ENCODE measurements around the gene COL28A1. TPM values are rescaled to one million over a fixed set of nuclear protein-coding genes. Genes with fewer than 3 reads are reported as not detected.

COL28A1 gene
- polyA plus RNA-seq, 3 donors = not detected

DNA sequence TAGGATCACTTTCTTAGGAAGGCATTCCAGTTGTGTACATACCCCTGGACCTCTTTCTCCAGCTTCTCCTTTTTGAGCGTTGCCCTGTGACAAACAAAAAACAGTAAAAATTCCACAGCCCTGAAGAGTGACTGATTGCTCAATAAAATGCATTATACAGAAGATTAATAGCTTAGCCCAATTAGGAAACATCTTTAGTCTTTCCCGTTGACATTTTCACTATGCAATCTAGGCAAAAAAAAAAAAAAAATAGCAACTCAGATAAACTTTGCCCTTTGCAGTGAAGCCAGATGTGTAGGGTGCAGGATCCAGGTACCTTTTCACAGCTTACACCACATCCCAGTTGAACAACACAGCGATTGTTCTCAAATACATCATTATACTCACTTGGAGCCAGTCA lies 17.9 kb downstream of the COL28A1 start:
- Histone ChIP-seq H3K9ac (ENCODE audit: insufficient read depth, low read length, poor library complexity, severe bottlenecking) (no peak overlapping the region), H4K20me1 (ENCODE audit: insufficient read depth, low read length) (no peaks in the 10 kb centered on the region), H3K36me3 (replicated peaks in 1 of 2; ENCODE audit: control insufficient read depth in 1 of 2, insufficient read depth in 2 of 2, low read length in 2 of 2) (no peaks in the 10 kb centered on the region), H3K4me3 (replicated peaks in 1 of 3; ENCODE audit: low read depth in 2 of 3, low read length in 3 of 3) (no peak overlapping the region), H3K27me3 (ENCODE audit: control insufficient read depth in 2 of 2, insufficient read depth in 2 of 2, low read length in 2 of 2) (no peaks in the 10 kb centered on the region), H3K79me2 (ENCODE audit: insufficient read depth, low read length) (no peaks in the 10 kb centered on the region), H3K27ac (ENCODE audit: low read depth in 1 of 2, low read length in 2 of 2) (no peak overlapping the region), H2AFZ (ENCODE audit: insufficient read depth, low read depth, low read length, poor library complexity, severe bottlenecking) (no peak overlapping the region), H3K9me3 (replicated peaks in 1 of 2; ENCODE audit: control insufficient read depth in 1 of 2, insufficient read depth in 1 of 2, low read length in 2 of 2) (no peaks in the 10 kb centered on the region), H3K4me2 (replicated peaks; ENCODE audit: extremely low read depth, low read length, poor library complexity, severe bottlenecking) (no peak overlapping the region), H3K4me1 (ENCODE audit: control insufficient read depth in 1 of 2, insufficient read depth in 2 of 2, low read length in 2 of 2) (no peaks in the 10 kb centered on the region)
- H3K9me3 Mint-ChIP-seq = no peaks in the 10 kb centered on the region
- DNase-seq = peak in 1 of 3 donors; percentile 19
- H3K4me3 Mint-ChIP-seq = no peak overlapping the region
- H3K36me3 Mint-ChIP-seq = no peaks in the 10 kb centered on the region
- TF ChIP-seq, protein P1, sequence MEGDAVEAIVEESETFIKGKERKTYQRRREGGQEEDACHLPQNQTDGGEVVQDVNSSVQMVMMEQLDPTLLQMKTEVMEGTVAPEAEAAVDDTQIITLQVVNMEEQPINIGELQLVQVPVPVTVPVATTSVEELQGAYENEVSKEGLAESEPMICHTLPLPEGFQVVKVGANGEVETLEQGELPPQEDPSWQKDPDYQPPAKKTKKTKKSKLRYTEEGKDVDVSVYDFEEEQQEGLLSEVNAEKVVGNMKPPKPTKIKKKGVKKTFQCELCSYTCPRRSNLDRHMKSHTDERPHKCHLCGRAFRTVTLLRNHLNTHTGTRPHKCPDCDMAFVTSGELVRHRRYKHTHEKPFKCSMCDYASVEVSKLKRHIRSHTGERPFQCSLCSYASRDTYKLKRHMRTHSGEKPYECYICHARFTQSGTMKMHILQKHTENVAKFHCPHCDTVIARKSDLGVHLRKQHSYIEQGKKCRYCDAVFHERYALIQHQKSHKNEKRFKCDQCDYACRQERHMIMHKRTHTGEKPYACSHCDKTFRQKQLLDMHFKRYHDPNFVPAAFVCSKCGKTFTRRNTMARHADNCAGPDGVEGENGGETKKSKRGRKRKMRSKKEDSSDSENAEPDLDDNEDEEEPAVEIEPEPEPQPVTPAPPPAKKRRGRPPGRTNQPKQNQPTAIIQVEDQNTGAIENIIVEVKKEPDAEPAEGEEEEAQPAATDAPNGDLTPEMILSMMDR (IDR thresholded peaks at IDR 0.05) = no peak
- intact Hi-C loops (cut with micrococcal nuclease) = no loop called here
- H3K27ac Mint-ChIP-seq = no peak overlapping the region
- H3K4me1 Mint-ChIP-seq = peaks cover 4% of the 10 kb centered on the region
- WGBS (ENCODE audit: insufficient coverage) = 100% methylated on average over 1 of the region's 3 CpGs
- peaks cover 0 to 2% (median 0%) of the 10 kb centered on the region in 3 donors for H3K27me3 Mint-ChIP-seq (ENCODE audit: low read depth in 3 of 3)

DNA sequence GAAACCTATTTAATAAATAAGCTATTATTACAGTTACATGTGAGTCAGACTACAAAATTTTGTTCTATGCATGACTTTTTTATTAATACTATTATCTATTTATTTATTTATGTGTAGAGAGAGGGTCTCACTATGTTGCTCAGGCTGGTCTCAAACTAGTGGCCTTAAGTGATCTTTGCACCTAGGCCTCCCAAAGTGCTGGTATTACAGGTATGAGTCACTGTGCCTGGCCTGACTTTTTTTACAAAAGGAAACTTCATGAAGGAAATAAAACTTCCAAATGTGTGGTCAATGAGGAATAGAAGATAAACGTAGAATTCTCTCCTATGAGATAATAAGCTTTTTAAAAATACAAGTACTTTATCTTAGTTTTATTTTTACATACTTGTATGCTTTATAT lies 19.0 kb downstream of the COL28A1 start:
- H3K4me1 Mint-ChIP-seq = peaks cover 4% of the 10 kb centered on the region
- no peaks in the 10 kb centered on the region for H3K36me3 Mint-ChIP-seq
- H3K79me2 ChIP-seq (ENCODE audit: insufficient read depth, low read length) = no peaks in the 10 kb centered on the region
- no peak overlapping the region for H3K4me3 Mint-ChIP-seq
- no CpG with 5 or more reads among the region's 1 CpG for WGBS (ENCODE audit: insufficient coverage)
- H3K4me2 ChIP-seq (replicated peaks; ENCODE audit: extremely low read depth, low read length, poor library complexity, severe bottlenecking) = no peak overlapping the region
- intact Hi-C loops (cut with micrococcal nuclease) = no loop called here
- peaks cover 0 to 2% (median 0%) of the 10 kb centered on the region in 3 donors for H3K27me3 Mint-ChIP-seq (ENCODE audit: low read depth in 3 of 3)
- H3K4me3 ChIP-seq (replicated peaks in 1 of 3; ENCODE audit: low read depth in 2 of 3, low read length in 3 of 3) = no peak overlapping the region
- no peaks in the 10 kb centered on the region for H4K20me1 ChIP-seq (ENCODE audit: insufficient read depth, low read length)
- no peak overlapping the region for H3K27ac Mint-ChIP-seq
- no peaks in the 10 kb centered on the region for H3K27me3 ChIP-seq (ENCODE audit: control insufficient read depth in 2 of 2, insufficient read depth in 2 of 2, low read length in 2 of 2)
- H3K4me1 ChIP-seq (ENCODE audit: control insufficient read depth in 1 of 2, insufficient read depth in 2 of 2, low read length in 2 of 2) = no peaks in the 10 kb centered on the region
- no peak overlapping the region for H3K9ac ChIP-seq (ENCODE audit: insufficient read depth, low read length, poor library complexity, severe bottlenecking)
- no peaks in the 10 kb centered on the region for H3K36me3 ChIP-seq (replicated peaks in 1 of 2; ENCODE audit: control insufficient read depth in 1 of 2, insufficient read depth in 2 of 2, low read length in 2 of 2)
- H2AFZ ChIP-seq (ENCODE audit: insufficient read depth, low read depth, low read length, poor library complexity, severe bottlenecking) = no peak overlapping the region
- no peaks in the 10 kb centered on the region for H3K9me3 Mint-ChIP-seq
- no peak for DNase-seq
- no peak overlapping the region for H3K27ac ChIP-seq (ENCODE audit: low read depth in 1 of 2, low read length in 2 of 2)
- H3K9me3 ChIP-seq (replicated peaks in 1 of 2; ENCODE audit: control insufficient read depth in 1 of 2, insufficient read depth in 1 of 2, low read length in 2 of 2) = no peaks in the 10 kb centered on the region
- TF ChIP-seq, protein P1 (IDR thresholded peaks at IDR 0.05) = no peak
